ENCODE data around the gene CYB561.

The CYB561 gene

DNA sequence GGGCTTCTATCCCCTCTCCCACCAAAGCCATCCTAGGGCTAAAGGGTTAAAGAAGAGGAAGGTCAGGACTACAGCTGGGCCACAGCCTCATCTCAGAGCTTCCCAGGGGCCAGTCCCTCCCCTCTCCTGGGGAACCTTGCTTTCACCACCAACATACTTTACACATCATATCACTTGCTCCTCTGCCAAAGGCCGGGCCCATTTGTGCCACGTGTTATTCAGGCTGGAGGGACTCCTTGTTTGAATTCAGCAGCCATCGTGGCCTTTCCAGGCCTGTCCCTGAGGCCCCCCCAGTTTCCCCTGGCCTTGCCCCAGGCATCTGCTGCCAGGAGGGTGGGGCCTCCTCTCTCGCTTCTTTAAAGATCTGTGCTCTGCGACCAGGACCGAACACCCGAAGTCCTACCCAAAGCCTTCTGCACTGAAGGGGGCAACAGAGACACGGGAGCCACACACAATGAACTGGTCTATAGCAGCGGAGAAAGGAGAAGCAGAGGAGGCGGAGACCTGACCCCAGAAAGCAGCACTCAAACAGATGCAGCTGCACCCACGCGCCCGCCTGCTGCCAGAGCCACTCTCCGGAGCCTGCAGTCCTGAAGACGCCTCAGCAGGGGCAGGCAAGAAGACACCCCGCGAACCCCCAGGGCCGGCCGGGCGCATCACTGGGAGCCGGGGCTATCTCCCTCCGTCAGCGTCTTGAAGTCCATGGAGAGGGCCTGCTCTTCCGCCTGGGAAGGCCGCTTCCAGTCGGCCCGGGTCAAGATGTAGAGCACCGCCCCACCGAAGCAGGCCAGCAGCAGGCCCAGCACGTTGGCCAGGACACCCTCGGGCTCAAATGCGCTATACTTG is 12.1 kb downstream of the CYB561 start:
- POLR2A ChIA-PET, result interaction anchor here (1.0 kb wide), 1 partner anchor 10 kb away, joined by 3 read pairs; no protein-coding TSS in a partner anchor
- no peaks in the 10 kb centered on the region for H3K9me3 ChIP-seq (ENCODE audit: control insufficient read depth, insufficient read depth, low read depth, low read length)
- CTCF ChIA-PET, result interaction anchor here (0.8 to 8.8 kb wide), 10 partner anchors 7 to 178 kb away, joined by 3 to 74 read pairs (median 5); partner anchors contain the start of gene ACE
- TF ChIP-seq ZBTB20 (tag by site-specific recombination; IDR thresholded peaks at IDR 0.05) (no peak), ZFHX2 (tag by site-specific recombination; conservative IDR thresholded peaks at IDR 0.05) (peak; percentile 54), HOXD13 (CRISPR knock-in tag; IDR thresholded peaks at IDR 0.05; ENCODE audit: borderline replicate concordance) (no peak), ZNF747 (tag by site-specific recombination; IDR thresholded peaks at IDR 0.05) (no peak), EGR2 (tag by site-specific recombination; IDR thresholded peaks at IDR 0.05; ENCODE audit: low read depth) (peak; percentile 47; the same call in 1 of the 2 replicates), ZNF555 (tag by site-specific recombination; conservative IDR thresholded peaks at IDR 0.05) (no peak), ZFP69B (tag by site-specific recombination; IDR thresholded peaks at IDR 0.05) (0 out of 2 replicates have a peak, but pooled peaks have one; percentile 35), RBAK (tag by site-specific recombination; IDR thresholded peaks at IDR 0.05) (no peak)
- peaks cover 0 to 6% of the 10 kb centered on the region in 2 experiments; a peak in 1 of 3 replicates for H3K36me3 ChIP-seq (ENCODE audit: control insufficient read depth in 2 of 2, insufficient read depth in 1 of 2, low read length in 2 of 2)
- no peaks in the 10 kb centered on the region; the same call in 1 of the 2 replicates for H3K4me1 ChIP-seq (ENCODE audit: control insufficient read depth, insufficient read depth, low read length)
- H3K4me3 ChIP-seq (ENCODE audit: low read depth, low read length), result no peak overlapping the region
- H3K27ac ChIP-seq (ENCODE audit: extremely low read depth, low read depth, low read length), result peak overlapping the region; percentile 9; the same call in 1 of the 2 replicates

GRCh38 chr17:63431939-63432804 is 13.9 kb downstream of the CYB561 start:
- H3K27ac ChIP-seq (ENCODE audit: extremely low read depth, low read depth, low read length), result peak overlapping the region; percentile 12; the same call in 1 of the 2 replicates
- ChIA-PET CTCF (interaction anchor here (0.6 to 8.8 kb wide), 8 partner anchors 12 to 180 kb away, joined by 3 to 74 read pairs (median 7); partner anchors contain the start of gene ACE), POLR2A (no interaction called here)
- TF ChIP-seq ZXDB (tag by site-specific recombination; IDR thresholded peaks at IDR 0.05) (no peak), REST (tag by site-specific recombination; IDR thresholded peaks at IDR 0.05) (no peak), KLF1 (tag by site-specific recombination; IDR thresholded peaks at IDR 0.05) (0 out of 2 replicates have a peak, but pooled peaks have one; percentile 28), FEZF1 (tag by site-specific recombination; IDR thresholded peaks at IDR 0.05) (peak; percentile 90), ZIC2 (tag by site-specific recombination; IDR thresholded peaks at IDR 0.05) (peak; percentile 87), ZBTB8A (tag by site-specific recombination; IDR thresholded peaks at IDR 0.05) (peak; percentile 16; the same call in 1 of the 2 replicates), ZNF221 (tag by site-specific recombination; IDR thresholded peaks at IDR 0.05; ENCODE audit: borderline replicate concordance) (no peak)
- TF ChIP-seq, protein P1, sequence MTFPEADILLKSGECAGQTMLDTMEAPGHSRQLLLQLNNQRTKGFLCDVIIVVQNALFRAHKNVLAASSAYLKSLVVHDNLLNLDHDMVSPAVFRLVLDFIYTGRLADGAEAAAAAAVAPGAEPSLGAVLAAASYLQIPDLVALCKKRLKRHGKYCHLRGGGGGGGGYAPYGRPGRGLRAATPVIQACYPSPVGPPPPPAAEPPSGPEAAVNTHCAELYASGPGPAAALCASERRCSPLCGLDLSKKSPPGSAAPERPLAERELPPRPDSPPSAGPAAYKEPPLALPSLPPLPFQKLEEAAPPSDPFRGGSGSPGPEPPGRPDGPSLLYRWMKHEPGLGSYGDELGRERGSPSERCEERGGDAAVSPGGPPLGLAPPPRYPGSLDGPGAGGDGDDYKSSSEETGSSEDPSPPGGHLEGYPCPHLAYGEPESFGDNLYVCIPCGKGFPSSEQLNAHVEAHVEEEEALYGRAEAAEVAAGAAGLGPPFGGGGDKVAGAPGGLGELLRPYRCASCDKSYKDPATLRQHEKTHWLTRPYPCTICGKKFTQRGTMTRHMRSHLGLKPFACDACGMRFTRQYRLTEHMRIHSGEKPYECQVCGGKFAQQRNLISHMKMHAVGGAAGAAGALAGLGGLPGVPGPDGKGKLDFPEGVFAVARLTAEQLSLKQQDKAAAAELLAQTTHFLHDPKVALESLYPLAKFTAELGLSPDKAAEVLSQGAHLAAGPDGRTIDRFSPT (tag by site-specific recombination; IDR thresholded peaks at IDR 0.05), result peak; percentile 61
- TF ChIP-seq, protein P2, sequence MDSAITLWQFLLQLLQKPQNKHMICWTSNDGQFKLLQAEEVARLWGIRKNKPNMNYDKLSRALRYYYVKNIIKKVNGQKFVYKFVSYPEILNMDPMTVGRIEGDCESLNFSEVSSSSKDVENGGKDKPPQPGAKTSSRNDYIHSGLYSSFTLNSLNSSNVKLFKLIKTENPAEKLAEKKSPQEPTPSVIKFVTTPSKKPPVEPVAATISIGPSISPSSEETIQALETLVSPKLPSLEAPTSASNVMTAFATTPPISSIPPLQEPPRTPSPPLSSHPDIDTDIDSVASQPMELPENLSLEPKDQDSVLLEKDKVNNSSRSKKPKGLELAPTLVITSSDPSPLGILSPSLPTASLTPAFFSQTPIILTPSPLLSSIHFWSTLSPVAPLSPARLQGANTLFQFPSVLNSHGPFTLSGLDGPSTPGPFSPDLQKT (IDR thresholded peaks at IDR 0.05; ENCODE audit: borderline replicate concordance, low read depth, low read length), result no peak
- TF ChIP-seq, protein P3, sequence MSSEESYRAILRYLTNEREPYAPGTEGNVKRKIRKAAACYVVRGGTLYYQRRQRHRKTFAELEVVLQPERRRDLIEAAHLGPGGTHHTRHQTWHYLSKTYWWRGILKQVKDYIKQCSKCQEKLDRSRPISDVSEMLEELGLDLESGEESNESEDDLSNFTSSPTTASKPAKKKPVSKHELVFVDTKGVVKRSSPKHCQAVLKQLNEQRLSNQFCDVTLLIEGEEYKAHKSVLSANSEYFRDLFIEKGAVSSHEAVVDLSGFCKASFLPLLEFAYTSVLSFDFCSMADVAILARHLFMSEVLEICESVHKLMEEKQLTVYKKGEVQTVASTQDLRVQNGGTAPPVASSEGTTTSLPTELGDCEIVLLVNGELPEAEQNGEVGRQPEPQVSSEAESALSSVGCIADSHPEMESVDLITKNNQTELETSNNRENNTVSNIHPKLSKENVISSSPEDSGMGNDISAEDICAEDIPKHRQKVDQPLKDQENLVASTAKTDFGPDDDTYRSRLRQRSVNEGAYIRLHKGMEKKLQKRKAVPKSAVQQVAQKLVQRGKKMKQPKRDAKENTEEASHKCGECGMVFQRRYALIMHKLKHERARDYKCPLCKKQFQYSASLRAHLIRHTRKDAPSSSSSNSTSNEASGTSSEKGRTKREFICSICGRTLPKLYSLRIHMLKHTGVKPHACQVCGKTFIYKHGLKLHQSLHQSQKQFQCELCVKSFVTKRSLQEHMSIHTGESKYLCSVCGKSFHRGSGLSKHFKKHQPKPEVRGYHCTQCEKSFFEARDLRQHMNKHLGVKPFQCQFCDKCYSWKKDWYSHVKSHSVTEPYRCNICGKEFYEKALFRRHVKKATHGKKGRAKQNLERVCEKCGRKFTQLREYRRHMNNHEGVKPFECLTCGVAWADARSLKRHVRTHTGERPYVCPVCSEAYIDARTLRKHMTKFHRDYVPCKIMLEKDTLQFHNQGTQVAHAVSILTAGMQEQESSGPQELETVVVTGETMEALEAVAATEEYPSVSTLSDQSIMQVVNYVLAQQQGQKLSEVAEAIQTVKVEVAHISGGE (tag by site-specific recombination; conservative IDR thresholded peaks at IDR 0.05; ENCODE audit: low read depth), result 0 out of 2 replicates have a peak, but pooled peaks have one; percentile 17
- TF ChIP-seq, protein P4, sequence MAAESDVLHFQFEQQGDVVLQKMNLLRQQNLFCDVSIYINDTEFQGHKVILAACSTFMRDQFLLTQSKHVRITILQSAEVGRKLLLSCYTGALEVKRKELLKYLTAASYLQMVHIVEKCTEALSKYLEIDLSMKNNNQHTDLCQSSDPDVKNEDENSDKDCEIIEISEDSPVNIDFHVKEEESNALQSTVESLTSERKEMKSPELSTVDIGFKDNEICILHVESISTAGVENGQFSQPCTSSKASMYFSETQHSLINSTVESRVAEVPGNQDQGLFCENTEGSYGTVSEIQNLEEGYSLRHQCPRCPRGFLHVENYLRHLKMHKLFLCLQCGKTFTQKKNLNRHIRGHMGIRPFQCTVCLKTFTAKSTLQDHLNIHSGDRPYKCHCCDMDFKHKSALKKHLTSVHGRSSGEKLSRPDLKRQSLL (tag by site-specific recombination; IDR thresholded peaks at IDR 0.05), result peak; percentile 76; the same call in 1 of the 2 replicates

More at GRCh38 chr17:63431939-63432804, 13.9 kb downstream of the CYB561 start:
- Histone ChIP-seq H3K4me1 (ENCODE audit: control insufficient read depth, insufficient read depth, low read length) (no peaks in the 10 kb centered on the region; the same call in 1 of the 2 replicates), H3K4me3 (ENCODE audit: low read depth, low read length) (no peak overlapping the region), H3K9me3 (ENCODE audit: control insufficient read depth, insufficient read depth, low read depth, low read length) (no peaks in the 10 kb centered on the region), H3K36me3 (ENCODE audit: control insufficient read depth in 2 of 2, insufficient read depth in 1 of 2, low read length in 2 of 2) (peaks cover 0 to 6% of the 10 kb centered on the region in 2 experiments; a peak in 1 of 3 replicates)
